Esophagus squamous epithelium (tissue), 4 donors: ENCODE data around the gene APLP2.

Experiments
- POLR2A ChIP-seq, 4 donors: fragments of 450-650 bp; IDR thresholded peaks; one replicate each; pipeline ENCODE4 v1.6.1; 2017; ENCODE audit warnings: antibody characterized with exemption in 4 of 4, mild to moderate bottlenecking in 4 of 4, moderate library complexity in 3 of 4
- TF ChIP-seq, protein P1 (sequence below), 6 experiments: fragments of 450-650 bp in 4 of 6; fragments of 200-600 bp in 2 of 6; sonication (generic) in 2 of 6; IDR thresholded peaks; one replicate each; pipeline ENCODE4 v1.5.1; 2016 to 2019; ENCODE audit warnings: antibody characterized with exemption in 6 of 6, mild to moderate bottlenecking in 4 of 6, moderate library complexity in 4 of 6

DNA sequence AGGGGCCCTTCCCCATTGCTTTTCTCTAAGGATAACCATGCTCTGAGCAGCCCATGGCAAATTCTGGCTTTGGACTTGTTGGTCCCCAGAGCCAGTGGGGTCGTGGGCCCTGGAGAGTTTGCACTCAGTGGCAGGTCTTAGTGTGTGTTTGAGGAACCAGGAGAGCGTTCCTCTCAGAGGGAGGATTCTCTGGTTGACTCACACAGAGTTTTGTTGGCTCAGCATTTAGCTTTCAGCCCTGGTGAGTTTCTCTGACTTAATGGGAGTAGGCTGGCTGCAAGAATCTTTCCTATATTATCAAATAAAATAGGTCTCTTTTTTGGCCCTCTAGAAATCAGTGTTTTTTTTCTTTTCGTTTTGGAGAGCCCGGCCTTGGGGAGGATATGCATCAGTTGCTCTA lies 110.8 kb downstream of the APLP2 start:
- TF ChIP-seq, protein P1, sequence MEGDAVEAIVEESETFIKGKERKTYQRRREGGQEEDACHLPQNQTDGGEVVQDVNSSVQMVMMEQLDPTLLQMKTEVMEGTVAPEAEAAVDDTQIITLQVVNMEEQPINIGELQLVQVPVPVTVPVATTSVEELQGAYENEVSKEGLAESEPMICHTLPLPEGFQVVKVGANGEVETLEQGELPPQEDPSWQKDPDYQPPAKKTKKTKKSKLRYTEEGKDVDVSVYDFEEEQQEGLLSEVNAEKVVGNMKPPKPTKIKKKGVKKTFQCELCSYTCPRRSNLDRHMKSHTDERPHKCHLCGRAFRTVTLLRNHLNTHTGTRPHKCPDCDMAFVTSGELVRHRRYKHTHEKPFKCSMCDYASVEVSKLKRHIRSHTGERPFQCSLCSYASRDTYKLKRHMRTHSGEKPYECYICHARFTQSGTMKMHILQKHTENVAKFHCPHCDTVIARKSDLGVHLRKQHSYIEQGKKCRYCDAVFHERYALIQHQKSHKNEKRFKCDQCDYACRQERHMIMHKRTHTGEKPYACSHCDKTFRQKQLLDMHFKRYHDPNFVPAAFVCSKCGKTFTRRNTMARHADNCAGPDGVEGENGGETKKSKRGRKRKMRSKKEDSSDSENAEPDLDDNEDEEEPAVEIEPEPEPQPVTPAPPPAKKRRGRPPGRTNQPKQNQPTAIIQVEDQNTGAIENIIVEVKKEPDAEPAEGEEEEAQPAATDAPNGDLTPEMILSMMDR (IDR thresholded peaks at IDR 0.05): no peak
- no peak for TF ChIP-seq POLR2A (IDR thresholded peaks at IDR 0.05)
